Lower leg skin (tissue), 4 donors: ENCODE measurements around the gene TMPRSS5. TPM values are rescaled to one million over a fixed set of nuclear protein-coding genes. Genes with fewer than 3 reads are reported as not detected.

ENCODE experiments used
- DNase-seq, 2 donors: peaks; one replicate each; pipeline ENCODE4 v3.0.0-alpha.2; 2019; ENCODE audit warnings: low spot score in 2 of 2
- H3K4me3 ChIP-seq: fragments of 200-600 bp; sonication (generic); 2 replicates; pipeline ENCODE4 v1.5.1; 2017; ENCODE audit warnings: mild to moderate bottlenecking, low read depth; ENCODE audit not compliant: poor library complexity, severe bottlenecking
- POLR2A ChIP-seq, 2 donors: fragments of 450-650 bp; IDR thresholded peaks; one replicate each; pipeline ENCODE4 v1.6.1; 2016 to 2017; ENCODE audit warnings: antibody characterized with exemption in 2 of 2, mild to moderate bottlenecking in 1 of 2, moderate library complexity in 1 of 2
- WGBS, 2 donors: methylation state at CpG; one replicate each; pipeline ENCODE4 v1.1.5; 2018; 5-methylcytosine and 5-hydroxymethylcytosine counted together
- intact Hi-C: fragments of 100-400 bp; cut with DNase I; formaldehyde crosslinking; loops from one replicate; pipeline ENCODE4 v1.15.0; 2023; ENCODE audit warnings: low total_unique reads
- total RNA-seq, 4 donors: library from RNA; depleted of rRNA; stranded (reverse); fragments of >200 nt; gene quantifications; one replicate each; pipeline ENCODE4 v1.1.0, GENCODE V29; 2016
- TF ChIP-seq, protein P1 (sequence below), 3 donors: fragments of 450-650 bp; IDR thresholded peaks; one replicate each; pipeline ENCODE4 v1.5.1; 2016; ENCODE audit warnings: antibody characterized with exemption in 3 of 3, mild to moderate bottlenecking in 3 of 3, moderate library complexity in 2 of 3

The TMPRSS5 gene
- total RNA-seq, 4 donors from 2014 or later: 1.1 to 4.2 (median 3.0) TPM

DNA sequence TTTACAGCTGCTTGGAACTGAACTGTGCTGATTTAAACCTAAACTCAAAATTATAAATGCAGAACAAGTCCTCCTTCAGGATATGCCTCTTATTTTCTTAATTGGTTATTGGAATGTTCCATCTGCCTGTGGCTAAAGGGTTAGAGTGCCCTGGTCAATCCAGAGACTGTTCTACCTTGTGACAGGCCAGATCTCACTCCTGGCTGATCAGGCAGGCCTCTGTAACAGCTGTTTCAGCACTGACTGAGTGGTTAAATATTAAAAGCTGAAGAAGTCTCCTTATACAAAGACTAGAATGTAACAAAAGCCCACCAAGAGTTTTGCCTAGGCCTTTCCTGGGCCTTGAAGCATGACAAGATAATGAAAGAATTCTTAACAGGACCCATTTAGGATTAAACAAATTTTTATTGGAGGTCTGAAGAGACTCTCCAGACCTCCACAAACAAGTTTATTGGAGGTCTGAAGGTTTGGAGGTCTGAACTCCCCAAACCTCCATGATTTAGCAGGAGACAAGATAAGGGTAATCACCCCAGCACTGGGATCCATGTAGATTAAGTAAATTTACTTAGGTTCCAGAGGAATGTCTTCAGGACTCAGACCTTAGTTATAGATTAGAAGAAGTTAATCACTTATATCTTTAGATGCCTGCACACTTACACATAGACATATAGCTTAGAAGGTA is 35.8 kb downstream of the TMPRSS5 start:
- no peak for DNase-seq
- H3K4me3 ChIP-seq: no peak overlapping the region
- TF ChIP-seq, protein P1, sequence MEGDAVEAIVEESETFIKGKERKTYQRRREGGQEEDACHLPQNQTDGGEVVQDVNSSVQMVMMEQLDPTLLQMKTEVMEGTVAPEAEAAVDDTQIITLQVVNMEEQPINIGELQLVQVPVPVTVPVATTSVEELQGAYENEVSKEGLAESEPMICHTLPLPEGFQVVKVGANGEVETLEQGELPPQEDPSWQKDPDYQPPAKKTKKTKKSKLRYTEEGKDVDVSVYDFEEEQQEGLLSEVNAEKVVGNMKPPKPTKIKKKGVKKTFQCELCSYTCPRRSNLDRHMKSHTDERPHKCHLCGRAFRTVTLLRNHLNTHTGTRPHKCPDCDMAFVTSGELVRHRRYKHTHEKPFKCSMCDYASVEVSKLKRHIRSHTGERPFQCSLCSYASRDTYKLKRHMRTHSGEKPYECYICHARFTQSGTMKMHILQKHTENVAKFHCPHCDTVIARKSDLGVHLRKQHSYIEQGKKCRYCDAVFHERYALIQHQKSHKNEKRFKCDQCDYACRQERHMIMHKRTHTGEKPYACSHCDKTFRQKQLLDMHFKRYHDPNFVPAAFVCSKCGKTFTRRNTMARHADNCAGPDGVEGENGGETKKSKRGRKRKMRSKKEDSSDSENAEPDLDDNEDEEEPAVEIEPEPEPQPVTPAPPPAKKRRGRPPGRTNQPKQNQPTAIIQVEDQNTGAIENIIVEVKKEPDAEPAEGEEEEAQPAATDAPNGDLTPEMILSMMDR (IDR thresholded peaks at IDR 0.05): no peak
- TF ChIP-seq POLR2A (IDR thresholded peaks at IDR 0.05): no peak
- intact Hi-C loops: no loop called here

DNA sequence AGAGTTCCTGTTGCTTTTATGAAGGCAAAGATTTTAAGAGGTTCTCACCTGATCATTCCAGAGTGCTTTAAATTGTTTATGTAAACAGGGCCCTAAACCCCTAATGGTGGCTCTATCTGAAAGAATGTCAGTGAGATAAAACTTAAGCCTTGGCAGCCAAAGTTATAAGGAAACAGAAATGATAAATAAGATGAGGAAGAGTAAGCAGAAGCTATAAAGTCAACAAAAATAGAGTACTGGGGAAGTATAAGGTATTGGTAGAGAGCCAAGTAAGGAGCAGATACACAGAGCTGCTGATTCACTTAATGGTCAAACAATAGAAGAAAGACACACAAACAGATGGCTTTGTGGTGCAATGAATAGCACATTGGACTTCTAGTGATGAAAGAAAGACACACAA is 37.9 kb downstream of the TMPRSS5 start:
- intact Hi-C loops: no loop called here
- DNase-seq: no peak
- H3K4me3 ChIP-seq: no peak overlapping the region
- TF ChIP-seq, protein P1 (IDR thresholded peaks at IDR 0.05): no peak

DNA sequence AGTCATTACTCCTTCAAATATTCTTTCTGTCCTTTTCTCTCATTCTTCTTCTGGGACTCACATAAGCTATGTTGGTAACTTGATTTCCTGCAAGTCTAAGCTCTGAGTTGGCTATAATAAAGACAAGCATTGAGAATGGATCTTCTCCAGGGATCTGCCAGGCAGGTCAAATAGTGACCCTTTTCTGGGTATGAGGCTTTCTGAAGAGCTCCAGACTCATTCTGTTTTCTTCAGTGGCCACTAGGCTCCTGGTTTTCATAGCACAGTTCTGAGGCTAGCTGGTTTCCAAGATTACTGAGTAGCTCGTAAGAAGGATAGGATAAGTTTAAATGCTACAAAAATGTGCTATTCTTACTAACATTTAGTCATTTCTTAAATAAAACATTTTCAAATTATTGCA is 38.3 kb downstream of the TMPRSS5 start:
- intact Hi-C loops: no loop called here
- DNase-seq: no peak
- TF ChIP-seq POLR2A (IDR thresholded peaks at IDR 0.05): no peak
- TF ChIP-seq, protein P1 (IDR thresholded peaks at IDR 0.05): no peak
- WGBS, 2 donors: 93% methylated on average over 1 of the region's 1 CpG
- H3K4me3 ChIP-seq: no peak overlapping the region

DNA sequence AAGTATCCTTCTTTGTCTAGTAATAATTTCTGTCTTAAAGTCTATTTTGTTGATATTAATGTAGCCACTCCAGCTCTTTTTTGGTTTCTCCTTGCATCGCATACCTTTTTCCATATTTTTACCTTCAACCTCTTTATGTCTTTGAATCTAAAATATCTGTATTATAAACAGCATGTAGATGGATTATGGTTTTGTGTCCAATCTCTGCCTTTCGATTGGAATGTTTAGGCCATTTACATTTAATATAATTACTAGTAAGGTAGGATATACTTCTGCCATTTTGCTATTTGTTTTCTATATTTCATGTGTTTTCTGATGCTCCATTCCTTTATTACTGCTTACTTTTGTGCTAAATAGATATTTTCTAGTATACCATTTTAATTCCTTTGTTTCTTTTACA is 39.5 kb downstream of the TMPRSS5 start:
- no peak for TF ChIP-seq POLR2A (IDR thresholded peaks at IDR 0.05)
- TF ChIP-seq, protein P1 (IDR thresholded peaks at IDR 0.05): no peak
- H3K4me3 ChIP-seq: no peak overlapping the region
- no peak for DNase-seq
- intact Hi-C loops: no loop called here
- WGBS, 2 donors: 93 to 97% methylated on average over 2 of the region's 2 CpGs

DNA sequence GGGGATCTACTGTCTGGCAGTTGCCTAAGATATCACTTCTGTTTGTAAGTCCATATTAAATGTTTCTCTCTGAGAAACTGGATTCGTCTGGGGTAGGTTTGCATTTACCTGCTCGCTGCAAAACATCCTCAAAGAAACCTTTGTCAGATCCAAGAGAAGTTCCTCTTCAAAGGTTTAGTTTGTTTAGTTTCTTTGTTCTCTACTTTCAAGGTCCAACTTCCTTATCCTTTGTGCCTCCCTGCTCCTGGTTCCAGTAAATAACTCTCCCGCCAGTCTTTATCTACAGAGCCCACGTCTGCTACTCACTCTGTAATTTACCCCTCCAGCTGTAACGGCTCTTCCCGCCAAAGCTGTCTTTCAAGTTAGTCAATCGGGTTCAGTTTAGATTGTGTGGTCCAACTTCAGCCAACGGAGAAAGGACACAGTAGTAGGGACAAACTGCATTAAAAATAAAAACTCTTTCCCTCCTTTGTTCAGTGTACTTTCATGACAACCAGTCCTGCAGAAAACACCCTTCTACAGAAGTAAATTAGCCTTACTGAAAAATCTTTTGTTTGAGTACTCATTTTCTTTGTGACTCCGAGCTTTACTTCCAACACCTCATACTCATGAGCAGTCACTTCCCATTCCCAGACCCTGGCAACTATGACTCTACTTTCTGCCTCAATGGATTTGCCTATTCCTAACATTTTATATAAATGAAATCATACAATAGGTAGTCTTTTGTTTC is 41.0 kb downstream of the TMPRSS5 start:
- 38 to 52% methylated on average over 9 of the region's 9 CpGs for WGBS, 2 donors
- intact Hi-C loops: no loop called here
- TF ChIP-seq, protein P1 (IDR thresholded peaks at IDR 0.05): no peak
- TF ChIP-seq POLR2A (IDR thresholded peaks at IDR 0.05): no peak
- DNase-seq: no peak
- H3K4me3 ChIP-seq: no peak overlapping the region
